Liver (tissue), 2 donors: ENCODE results near the gene POU2F2.

Experiments used
- TF ChIP-seq, protein P1 (sequence below): IDR thresholded peaks from 2 replicates; pipeline ENCODE4 v1.6.1; 2016; ENCODE audit warnings: antibody characterized with exemption
- TF ChIP-seq, protein P2 (sequence below): fragments of 150-350 bp; IDR thresholded peaks from 2 replicates; pipeline ENCODE4 v1.5.1; 2017; ENCODE audit warnings: improper control_type of control experiment, low read depth, low read length; ENCODE audit not compliant: missing input control
- TF ChIP-seq, protein P3 (sequence below): IDR thresholded peaks from 2 replicates; pipeline ENCODE4 v1.6.1; 2016; ENCODE audit warnings: antibody characterized with exemption, mild to moderate bottlenecking
- donor health status: healthy.

DNA sequence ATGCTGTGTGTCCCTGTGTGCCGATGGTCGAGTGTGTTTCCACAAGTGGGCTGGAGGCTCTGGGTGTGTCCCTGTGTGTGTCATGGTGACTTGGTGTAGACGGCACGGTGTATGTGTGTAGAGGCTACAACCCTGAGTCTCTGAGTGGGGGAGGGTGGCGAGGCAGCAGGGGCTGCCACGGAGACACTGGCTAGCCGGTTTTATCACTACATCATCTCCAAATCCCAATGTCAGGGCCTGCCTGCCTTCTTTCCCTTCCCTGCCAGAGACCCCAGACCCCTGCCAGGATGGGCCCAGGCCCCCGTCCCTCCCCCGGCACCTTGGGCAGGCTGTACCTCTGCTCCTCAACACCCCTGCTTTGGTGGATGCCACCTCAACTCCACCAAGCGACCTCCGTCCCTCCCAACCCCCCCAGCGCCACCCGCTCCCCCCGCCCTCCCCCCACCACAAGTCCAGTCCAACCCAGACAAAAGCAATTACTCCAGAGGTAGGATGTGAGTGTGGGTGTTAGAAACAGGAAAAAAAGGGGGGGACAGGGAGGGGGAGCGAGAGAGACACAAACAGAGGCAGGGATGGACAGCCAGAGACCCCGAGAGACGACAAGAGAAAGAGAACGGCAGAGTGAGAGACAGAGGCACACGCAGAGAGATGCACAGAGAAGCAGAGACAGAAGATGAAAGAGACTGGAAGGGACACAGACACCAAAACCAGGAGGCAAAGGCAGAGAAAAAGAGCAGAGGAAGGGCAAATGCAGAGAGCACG, 21.6 kb upstream of the POU2F2 start:
- TF ChIP-seq, protein P1, sequence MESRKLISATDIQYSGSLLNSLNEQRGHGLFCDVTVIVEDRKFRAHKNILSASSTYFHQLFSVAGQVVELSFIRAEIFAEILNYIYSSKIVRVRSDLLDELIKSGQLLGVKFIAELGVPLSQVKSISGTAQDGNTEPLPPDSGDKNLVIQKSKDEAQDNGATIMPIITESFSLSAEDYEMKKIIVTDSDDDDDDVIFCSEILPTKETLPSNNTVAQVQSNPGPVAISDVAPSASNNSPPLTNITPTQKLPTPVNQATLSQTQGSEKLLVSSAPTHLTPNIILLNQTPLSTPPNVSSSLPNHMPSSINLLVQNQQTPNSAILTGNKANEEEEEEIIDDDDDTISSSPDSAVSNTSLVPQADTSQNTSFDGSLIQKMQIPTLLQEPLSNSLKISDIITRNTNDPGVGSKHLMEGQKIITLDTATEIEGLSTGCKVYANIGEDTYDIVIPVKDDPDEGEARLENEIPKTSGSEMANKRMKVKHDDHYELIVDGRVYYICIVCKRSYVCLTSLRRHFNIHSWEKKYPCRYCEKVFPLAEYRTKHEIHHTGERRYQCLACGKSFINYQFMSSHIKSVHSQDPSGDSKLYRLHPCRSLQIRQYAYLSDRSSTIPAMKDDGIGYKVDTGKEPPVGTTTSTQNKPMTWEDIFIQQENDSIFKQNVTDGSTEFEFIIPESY, result no peak
- TF ChIP-seq, protein P2, sequence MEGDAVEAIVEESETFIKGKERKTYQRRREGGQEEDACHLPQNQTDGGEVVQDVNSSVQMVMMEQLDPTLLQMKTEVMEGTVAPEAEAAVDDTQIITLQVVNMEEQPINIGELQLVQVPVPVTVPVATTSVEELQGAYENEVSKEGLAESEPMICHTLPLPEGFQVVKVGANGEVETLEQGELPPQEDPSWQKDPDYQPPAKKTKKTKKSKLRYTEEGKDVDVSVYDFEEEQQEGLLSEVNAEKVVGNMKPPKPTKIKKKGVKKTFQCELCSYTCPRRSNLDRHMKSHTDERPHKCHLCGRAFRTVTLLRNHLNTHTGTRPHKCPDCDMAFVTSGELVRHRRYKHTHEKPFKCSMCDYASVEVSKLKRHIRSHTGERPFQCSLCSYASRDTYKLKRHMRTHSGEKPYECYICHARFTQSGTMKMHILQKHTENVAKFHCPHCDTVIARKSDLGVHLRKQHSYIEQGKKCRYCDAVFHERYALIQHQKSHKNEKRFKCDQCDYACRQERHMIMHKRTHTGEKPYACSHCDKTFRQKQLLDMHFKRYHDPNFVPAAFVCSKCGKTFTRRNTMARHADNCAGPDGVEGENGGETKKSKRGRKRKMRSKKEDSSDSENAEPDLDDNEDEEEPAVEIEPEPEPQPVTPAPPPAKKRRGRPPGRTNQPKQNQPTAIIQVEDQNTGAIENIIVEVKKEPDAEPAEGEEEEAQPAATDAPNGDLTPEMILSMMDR, result no peak
- TF ChIP-seq, protein P3, sequence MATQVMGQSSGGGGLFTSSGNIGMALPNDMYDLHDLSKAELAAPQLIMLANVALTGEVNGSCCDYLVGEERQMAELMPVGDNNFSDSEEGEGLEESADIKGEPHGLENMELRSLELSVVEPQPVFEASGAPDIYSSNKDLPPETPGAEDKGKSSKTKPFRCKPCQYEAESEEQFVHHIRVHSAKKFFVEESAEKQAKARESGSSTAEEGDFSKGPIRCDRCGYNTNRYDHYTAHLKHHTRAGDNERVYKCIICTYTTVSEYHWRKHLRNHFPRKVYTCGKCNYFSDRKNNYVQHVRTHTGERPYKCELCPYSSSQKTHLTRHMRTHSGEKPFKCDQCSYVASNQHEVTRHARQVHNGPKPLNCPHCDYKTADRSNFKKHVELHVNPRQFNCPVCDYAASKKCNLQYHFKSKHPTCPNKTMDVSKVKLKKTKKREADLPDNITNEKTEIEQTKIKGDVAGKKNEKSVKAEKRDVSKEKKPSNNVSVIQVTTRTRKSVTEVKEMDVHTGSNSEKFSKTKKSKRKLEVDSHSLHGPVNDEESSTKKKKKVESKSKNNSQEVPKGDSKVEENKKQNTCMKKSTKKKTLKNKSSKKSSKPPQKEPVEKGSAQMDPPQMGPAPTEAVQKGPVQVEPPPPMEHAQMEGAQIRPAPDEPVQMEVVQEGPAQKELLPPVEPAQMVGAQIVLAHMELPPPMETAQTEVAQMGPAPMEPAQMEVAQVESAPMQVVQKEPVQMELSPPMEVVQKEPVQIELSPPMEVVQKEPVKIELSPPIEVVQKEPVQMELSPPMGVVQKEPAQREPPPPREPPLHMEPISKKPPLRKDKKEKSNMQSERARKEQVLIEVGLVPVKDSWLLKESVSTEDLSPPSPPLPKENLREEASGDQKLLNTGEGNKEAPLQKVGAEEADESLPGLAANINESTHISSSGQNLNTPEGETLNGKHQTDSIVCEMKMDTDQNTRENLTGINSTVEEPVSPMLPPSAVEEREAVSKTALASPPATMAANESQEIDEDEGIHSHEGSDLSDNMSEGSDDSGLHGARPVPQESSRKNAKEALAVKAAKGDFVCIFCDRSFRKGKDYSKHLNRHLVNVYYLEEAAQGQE, result no peak
